GM19043 (cell line): Measurements from ENCODE around the gene CITED4.

Source experiments
- ATAC-seq: cut with Tn5 transposase; IDR thresholded peaks from one replicate; pipeline ENCODE4 v1.9.1; 2021; ENCODE audit warnings: low read depth; ENCODE audit not compliant: unreplicated experiment

Gene CITED4

GRCh38 chr1:40817791-40818263, 44.3 kb downstream of the CITED4 start:
- peak; percentile 30 for ATAC-seq

DNA sequence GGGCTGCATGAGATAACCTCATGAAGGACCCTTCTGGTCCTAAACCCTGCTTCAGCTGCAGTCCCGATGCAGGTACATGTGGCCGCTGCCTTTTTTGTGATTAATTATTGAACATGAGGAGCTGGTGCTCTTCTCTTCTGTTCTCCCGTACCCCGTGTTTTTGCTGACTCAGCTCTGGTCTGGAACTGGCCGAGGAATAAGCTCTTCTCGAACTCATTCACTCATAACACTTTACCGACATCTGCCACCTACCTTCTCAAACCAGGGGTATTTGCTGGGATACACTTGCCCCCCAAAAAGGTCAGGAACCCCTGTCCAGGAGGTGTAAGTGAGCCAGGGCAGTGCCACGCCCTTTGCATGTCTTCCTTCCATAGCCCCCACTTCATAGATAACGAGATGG, 46.7 kb downstream of the CITED4 start:
- ATAC-seq: no peak
